HUES48 (cell line): ENCODE data around the gene GPC6.

Experiments used
- H3K27ac ChIP-seq: one replicate; pipeline ENCODE4 v1.7.0; 2013; ENCODE audit warnings: low read depth, low read length, inconsistent platforms
- H3K27me3 ChIP-seq: 2 replicates; pipeline ENCODE4 v1.6.1; 2013; ENCODE audit warnings: mild to moderate bottlenecking, low read length; ENCODE audit not compliant: control insufficient read depth, insufficient read depth
- H3K36me3 ChIP-seq: 2 replicates; pipeline ENCODE4 v1.6.1; 2013; ENCODE audit warnings: low read length; ENCODE audit not compliant: control insufficient read depth, insufficient read depth
- H3K4me1 ChIP-seq: 2 replicates; pipeline ENCODE4 v1.6.1; 2013; ENCODE audit warnings: mild to moderate bottlenecking, low read length; ENCODE audit not compliant: control insufficient read depth, insufficient read depth
- H3K4me3 ChIP-seq: 2 replicates; pipeline ENCODE4 v1.5.1; 2013; ENCODE audit warnings: mild to moderate bottlenecking, low read depth, low read length
- H3K9ac ChIP-seq: 2 replicates; pipeline ENCODE4 v1.6.1; 2013; ENCODE audit warnings: mild to moderate bottlenecking, low read depth, low read length, moderate library complexity
- H3K9me3 ChIP-seq: 2 replicates; pipeline ENCODE4 v1.6.1; 2013; ENCODE audit warnings: low read length; ENCODE audit not compliant: control insufficient read depth, insufficient read depth

GPC6 gene

DNA sequence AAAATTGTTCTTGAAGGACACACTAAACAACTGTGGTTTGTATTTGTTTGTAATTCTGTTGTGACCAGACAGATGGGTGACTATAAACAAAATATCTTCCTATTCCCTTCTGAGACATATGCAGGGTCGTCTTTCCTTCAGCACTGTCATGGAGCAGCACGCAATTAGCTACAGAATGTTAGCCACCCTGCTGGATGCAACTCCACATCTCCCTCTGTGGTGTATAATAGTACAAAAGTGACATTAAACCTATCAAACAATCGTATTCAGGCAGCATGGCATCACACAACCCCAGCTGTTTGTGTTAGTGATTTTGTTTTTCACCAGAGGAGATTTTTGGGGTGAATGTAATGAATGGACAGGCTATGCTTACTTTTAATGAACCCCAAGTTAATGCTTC is 146.2 kb downstream of the GPC6 start:
- H3K9me3 ChIP-seq, result no peaks in the 10 kb centered on the region
- peaks cover 2% of the 10 kb centered on the region; the same call in 1 of the 2 replicates for H3K4me1 ChIP-seq
- H3K27ac ChIP-seq, result no peak overlapping the region
- H3K9ac ChIP-seq, result no peak overlapping the region
- no peaks in the 10 kb centered on the region for H3K27me3 ChIP-seq
- no peaks in the 10 kb centered on the region for H3K36me3 ChIP-seq
- H3K4me3 ChIP-seq, result no peak overlapping the region

DNA sequence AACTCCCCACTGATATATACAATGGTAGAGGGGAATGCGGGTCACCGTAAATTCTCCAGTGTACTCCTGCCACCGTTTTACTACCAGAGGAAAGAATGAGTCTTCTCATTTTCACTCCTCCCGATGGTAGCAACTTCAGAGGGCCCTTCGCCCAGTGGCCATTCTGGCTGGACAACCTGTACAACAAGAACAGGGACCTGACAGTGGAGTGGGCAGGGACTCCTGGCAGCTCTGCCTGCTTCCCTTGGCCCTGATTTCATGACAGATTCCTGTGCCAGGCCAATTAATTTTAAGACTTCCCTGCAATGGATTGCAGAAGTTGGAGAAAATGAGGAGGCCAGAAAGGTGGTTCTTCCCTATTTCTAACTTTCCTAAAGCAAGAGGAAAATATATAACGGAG is 148.9 kb downstream of the GPC6 start:
- Histone ChIP-seq H3K36me3 (no peaks in the 10 kb centered on the region), H3K9me3 (no peaks in the 10 kb centered on the region), H3K4me3 (no peak overlapping the region), H3K27me3 (no peaks in the 10 kb centered on the region), H3K27ac (no peak overlapping the region), H3K9ac (no peak overlapping the region), H3K4me1 (peaks cover 7% of the 10 kb centered on the region; the same call in 1 of the 2 replicates)

DNA sequence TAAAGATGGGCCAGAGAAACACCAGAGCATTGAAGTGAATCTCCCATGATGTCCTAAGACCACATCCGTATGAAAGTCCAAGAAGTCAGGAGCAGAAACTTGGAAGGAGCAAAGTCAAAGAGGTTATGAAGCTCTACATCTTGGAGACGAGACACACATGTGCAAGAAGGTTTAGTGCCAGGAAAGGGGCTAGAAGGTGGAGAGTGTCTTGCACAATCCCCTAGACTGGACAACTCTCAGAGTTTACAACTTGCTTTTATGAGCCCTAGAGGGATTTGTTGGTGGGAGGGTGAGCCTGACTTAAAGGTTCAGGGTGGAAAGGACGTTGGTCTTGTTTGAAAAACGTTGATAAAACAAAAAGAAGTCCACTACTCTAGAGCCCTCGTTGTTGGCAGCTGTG is 150.6 kb downstream of the GPC6 start:
- H3K9me3 ChIP-seq, result no peaks in the 10 kb centered on the region
- H3K9ac ChIP-seq, result no peak overlapping the region
- H3K4me1 ChIP-seq, result peaks cover 7% of the 10 kb centered on the region; the same call in 1 of the 2 replicates
- H3K27me3 ChIP-seq, result no peaks in the 10 kb centered on the region
- no peaks in the 10 kb centered on the region for H3K36me3 ChIP-seq
- H3K4me3 ChIP-seq, result no peak overlapping the region
- no peak overlapping the region for H3K27ac ChIP-seq

DNA sequence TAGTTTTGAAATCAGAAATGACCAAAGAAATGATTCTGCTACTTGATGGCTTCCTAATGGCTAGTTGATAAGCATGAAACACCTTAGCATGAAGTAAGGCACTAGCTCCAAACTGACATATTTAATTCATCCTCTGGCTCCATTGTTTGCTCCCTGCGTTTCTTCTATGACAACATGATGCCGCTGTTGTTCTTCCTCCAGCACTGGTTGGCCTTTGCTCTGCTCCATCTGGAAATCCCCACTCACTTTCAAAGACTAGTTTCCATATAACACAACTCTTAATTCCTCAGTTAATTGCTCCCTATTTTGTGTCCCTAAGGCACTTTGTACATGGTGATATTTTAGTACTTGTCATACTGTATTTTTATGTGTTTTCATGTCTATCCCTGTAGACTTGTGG is 151.6 kb downstream of the GPC6 start:
- no peak overlapping the region for H3K27ac ChIP-seq
- no peaks in the 10 kb centered on the region for H3K27me3 ChIP-seq
- peaks cover 7% of the 10 kb centered on the region; the same call in 1 of the 2 replicates for H3K4me1 ChIP-seq
- H3K9ac ChIP-seq, result no peak overlapping the region
- no peaks in the 10 kb centered on the region for H3K36me3 ChIP-seq
- H3K4me3 ChIP-seq, result no peak overlapping the region
- no peaks in the 10 kb centered on the region for H3K9me3 ChIP-seq

DNA sequence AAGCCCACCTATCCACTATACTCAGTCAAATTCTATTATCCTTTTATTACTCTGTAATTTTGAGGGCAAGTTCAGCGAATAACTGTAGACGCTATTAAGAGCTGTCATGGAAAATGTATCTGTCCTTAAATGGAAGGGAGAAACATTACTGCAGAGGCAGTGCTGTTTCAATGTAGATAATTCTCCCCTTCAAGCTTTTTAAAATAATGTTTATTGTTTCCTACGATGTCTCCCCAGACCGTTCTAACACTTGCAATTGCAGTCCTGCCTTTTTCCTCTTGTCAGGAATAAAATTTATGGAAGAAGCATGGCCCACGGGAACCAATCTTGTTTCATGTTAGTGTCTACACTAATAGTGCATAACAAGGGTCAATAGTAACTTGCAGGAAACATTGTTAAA is 159.5 kb downstream of the GPC6 start:
- H3K4me1 ChIP-seq, result peaks cover 11% of the 10 kb centered on the region; the same call in 1 of the 2 replicates
- no peak overlapping the region for H3K27ac ChIP-seq
- H3K9me3 ChIP-seq, result no peaks in the 10 kb centered on the region
- no peak overlapping the region for H3K9ac ChIP-seq
- no peak overlapping the region for H3K4me3 ChIP-seq
- H3K27me3 ChIP-seq, result no peaks in the 10 kb centered on the region
- H3K36me3 ChIP-seq, result no peaks in the 10 kb centered on the region

DNA sequence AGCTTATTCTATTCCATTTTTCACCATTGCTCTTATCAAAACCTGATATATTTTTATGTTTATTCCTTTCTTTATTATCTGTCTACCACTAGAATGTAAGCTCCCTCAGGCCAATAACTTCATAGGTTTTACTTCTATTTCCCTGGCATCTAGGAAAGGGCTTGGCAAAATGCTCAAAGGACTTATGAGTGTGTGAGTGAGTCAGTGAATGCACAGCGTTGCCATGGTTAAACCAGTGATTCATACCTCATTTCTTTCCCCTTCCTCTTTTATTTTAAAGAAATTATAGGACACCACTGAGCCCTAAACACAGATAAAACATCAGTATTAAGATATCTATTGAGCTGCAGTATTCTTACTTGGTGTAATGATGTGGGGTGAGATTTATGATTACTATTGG is 162.1 kb downstream of the GPC6 start:
- Histone ChIP-seq H3K36me3 (no peaks in the 10 kb centered on the region), H3K4me1 (peaks cover 11% of the 10 kb centered on the region; the same call in 1 of the 2 replicates), H3K9me3 (no peaks in the 10 kb centered on the region), H3K9ac (no peak overlapping the region), H3K27ac (no peak overlapping the region), H3K4me3 (no peak overlapping the region), H3K27me3 (no peaks in the 10 kb centered on the region)

DNA sequence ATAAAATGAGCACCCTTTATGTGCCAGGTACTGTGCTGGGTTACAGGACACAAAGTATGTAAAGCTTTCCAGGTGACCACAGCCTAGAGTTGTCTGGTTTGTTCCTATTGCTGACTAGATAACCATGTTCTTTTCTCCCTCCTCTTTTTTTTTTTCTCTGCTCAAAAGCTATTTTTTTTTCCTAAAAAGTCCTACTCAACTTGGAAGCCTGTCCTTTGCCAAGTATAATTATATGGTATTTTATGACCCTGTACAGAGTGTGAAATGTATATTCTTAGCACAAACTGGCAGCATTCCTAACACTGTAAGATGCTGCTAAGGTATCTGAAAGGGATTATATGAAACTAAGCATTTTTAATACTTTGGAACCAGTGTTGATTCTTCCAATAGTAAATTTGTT is 171.0 kb downstream of the GPC6 start:
- Histone ChIP-seq H3K4me1 (peaks cover 12% of the 10 kb centered on the region; the same call in 1 of the 2 replicates), H3K27ac (no peak overlapping the region), H3K27me3 (no peaks in the 10 kb centered on the region)

DNA sequence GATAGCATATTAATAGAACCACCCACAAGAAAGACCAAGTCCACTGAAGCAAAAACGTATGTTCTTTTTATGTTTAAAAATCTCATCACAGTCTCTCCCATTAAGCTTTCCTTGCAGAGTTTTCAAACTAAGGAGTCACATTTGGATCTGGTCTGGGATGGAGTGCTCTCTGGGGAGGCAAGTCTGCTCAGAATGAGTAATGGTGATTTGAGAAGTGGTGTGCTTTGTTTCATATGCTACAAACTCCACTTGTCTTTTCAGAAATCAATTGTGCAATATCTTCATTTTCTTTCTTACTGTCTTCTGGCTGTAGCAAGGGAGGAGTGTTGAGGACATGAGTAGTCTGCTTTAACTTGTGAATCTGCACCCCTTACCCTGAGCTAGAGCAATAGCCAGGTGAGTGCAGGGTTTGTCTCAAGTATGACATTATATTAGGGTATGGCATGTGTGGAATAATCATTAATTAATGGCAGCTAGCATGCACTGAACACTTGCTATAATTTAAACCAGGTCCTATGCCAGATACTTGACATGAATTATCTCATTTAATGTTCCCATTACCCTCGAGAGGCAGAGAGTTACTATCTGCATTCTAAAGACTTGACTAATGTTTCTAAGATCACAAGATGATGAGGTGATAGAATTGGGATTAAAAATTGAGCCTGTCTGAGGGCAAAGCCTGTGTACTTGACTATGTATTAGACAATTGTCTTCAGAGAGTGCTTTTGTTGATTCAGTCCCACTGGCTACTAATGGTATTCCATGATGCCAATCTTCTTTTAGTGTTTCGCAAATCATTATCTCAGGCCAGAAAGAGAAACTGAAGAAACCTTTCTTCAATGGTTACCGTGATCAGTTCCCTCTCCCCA is 171.8 kb downstream of the GPC6 start:
- Histone ChIP-seq H3K27ac (no peak overlapping the region), H3K36me3 (no peaks in the 10 kb centered on the region), H3K9me3 (no peaks in the 10 kb centered on the region), H3K27me3 (no peaks in the 10 kb centered on the region), H3K4me1 (peaks cover 12% of the 10 kb centered on the region; the same call in 1 of the 2 replicates), H3K9ac (no peak overlapping the region), H3K4me3 (no peak overlapping the region)

More for the DNA sequence above, 171.0 kb downstream of the GPC6 start:
- H3K36me3 ChIP-seq, result no peaks in the 10 kb centered on the region
- H3K9ac ChIP-seq, result no peak overlapping the region
- no peak overlapping the region for H3K4me3 ChIP-seq
- no peaks in the 10 kb centered on the region for H3K9me3 ChIP-seq

DNA sequence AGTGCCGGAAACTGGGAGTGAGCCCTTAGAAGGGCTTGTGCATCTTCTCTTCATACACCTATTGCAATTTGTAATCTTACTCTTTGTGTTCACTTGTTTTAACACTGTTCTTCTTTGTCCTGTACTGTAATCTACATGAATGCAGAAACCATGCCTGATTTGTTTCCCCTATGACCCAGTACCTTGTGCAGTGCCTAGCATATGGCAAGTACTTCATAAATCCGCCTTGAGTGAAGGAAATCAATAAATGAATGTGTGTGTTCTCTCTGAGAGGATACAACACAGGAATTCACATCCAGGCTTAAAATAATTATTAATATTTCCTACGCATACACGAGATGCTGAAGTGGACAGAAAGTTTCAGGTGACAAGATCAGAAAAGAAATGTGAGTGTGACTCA is 172.6 kb downstream of the GPC6 start:
- H3K27me3 ChIP-seq, result no peaks in the 10 kb centered on the region
- no peak overlapping the region for H3K4me3 ChIP-seq
- H3K9ac ChIP-seq, result no peak overlapping the region
- peaks cover 12% of the 10 kb centered on the region; the same call in 1 of the 2 replicates for H3K4me1 ChIP-seq
- H3K9me3 ChIP-seq, result no peaks in the 10 kb centered on the region
- no peaks in the 10 kb centered on the region for H3K36me3 ChIP-seq
- no peak overlapping the region for H3K27ac ChIP-seq

DNA sequence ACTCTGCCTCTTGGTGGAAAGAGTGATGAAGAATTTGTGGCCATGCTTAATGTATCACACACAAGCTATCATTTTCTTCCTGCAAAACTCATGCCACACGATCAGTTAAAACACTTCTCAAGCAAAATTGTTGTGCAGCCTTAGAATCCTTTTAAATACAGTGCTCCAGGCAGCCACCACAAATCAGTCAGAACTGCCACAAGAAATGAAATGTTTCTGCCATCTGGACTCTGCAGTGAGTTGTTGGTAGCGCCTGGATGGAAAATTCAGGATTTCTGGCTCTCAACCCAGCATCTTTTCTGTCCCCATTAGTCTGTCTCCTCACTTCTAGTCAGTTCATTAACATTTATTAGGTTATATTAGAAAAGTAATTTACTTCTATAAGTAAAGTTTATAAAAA is 179.5 kb downstream of the GPC6 start:
- no peaks in the 10 kb centered on the region for H3K36me3 ChIP-seq
- H3K9me3 ChIP-seq, result no peaks in the 10 kb centered on the region
- no peak overlapping the region for H3K9ac ChIP-seq
- H3K27me3 ChIP-seq, result no peaks in the 10 kb centered on the region
- H3K4me3 ChIP-seq, result no peak overlapping the region
- no peaks in the 10 kb centered on the region for H3K4me1 ChIP-seq
- no peak overlapping the region for H3K27ac ChIP-seq

DNA sequence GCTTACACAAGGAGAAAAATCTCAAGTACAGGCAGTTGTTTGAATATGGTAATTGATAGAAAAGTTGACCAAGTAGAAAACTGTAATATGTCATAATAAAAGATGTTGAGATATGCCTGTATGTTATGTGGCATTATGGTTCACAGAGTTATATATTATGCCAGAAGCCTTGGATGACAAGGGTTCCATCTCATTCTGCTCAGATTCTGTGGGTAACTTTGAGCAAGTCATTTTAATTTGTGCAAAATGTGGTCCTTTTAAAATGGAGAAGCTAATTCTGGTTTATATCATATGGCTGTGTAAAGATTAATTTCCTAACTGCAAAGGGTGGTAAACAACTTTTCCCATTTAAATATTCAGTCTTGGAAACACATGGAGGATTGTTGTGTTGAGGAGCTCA is 180.9 kb downstream of the GPC6 start:
- Histone ChIP-seq H3K27me3 (no peaks in the 10 kb centered on the region), H3K27ac (no peak overlapping the region), H3K4me1 (no peaks in the 10 kb centered on the region), H3K36me3 (no peaks in the 10 kb centered on the region), H3K9me3 (no peaks in the 10 kb centered on the region), H3K9ac (no peak overlapping the region), H3K4me3 (no peak overlapping the region)
